ENCODE measurements around the gene TBC1D14.

The TBC1D14 gene

GRCh38 chr4:6916069-6916586, 6.5 kb downstream of the TBC1D14 start:
- Histone ChIP-seq H3K27me3 (ENCODE audit: control insufficient read depth, insufficient read depth, low read length) (no peaks in the 10 kb centered on the region), H3K4me1 (ENCODE audit: control insufficient read depth, insufficient read depth, low read length) (peaks cover 9% of the 10 kb centered on the region), H3K9ac (ENCODE audit: low read length) (no peak overlapping the region), H3K4me3 (ENCODE audit: low read length) (no peak overlapping the region), H3K36me3 (ENCODE audit: control insufficient read depth, insufficient read depth, low read length) (no peaks in the 10 kb centered on the region), H3K27ac (ENCODE audit: low read depth, low read length) (no peak overlapping the region)

GRCh38 chr4:6916587-6917460, 7.2 kb downstream of the TBC1D14 start:
- Histone ChIP-seq H3K27ac (ENCODE audit: low read depth, low read length) (peak overlapping the region; percentile 40), H3K4me1 (ENCODE audit: control insufficient read depth, insufficient read depth, low read length) (peaks cover 9% of the 10 kb centered on the region), H3K27me3 (ENCODE audit: control insufficient read depth, insufficient read depth, low read length) (no peaks in the 10 kb centered on the region), H3K9ac (ENCODE audit: low read length) (peak overlapping the region; percentile 14), H3K4me3 (ENCODE audit: low read length) (peak overlapping the region; percentile 22), H3K36me3 (ENCODE audit: control insufficient read depth, insufficient read depth, low read length) (no peaks in the 10 kb centered on the region)

GRCh38 chr4:6917461-6918271, 8.0 kb downstream of the TBC1D14 start:
- Histone ChIP-seq H3K27me3 (ENCODE audit: control insufficient read depth, insufficient read depth, low read length) (no peaks in the 10 kb centered on the region), H3K36me3 (ENCODE audit: control insufficient read depth, insufficient read depth, low read length) (no peaks in the 10 kb centered on the region), H3K4me3 (ENCODE audit: low read length) (peak overlapping the region; percentile 22), H3K9ac (ENCODE audit: low read length) (peak overlapping the region; percentile 14), H3K4me1 (ENCODE audit: control insufficient read depth, insufficient read depth, low read length) (peaks cover 9% of the 10 kb centered on the region), H3K27ac (ENCODE audit: low read depth, low read length) (no peak overlapping the region)

- Histone ChIP-seq H3K4me1 (ENCODE audit: control insufficient read depth, insufficient read depth, low read length) (peaks cover 9% of the 10 kb centered on the region), H3K27ac (ENCODE audit: low read depth, low read length) (no peak overlapping the region), H3K27me3 (ENCODE audit: control insufficient read depth, insufficient read depth, low read length) (no peaks in the 10 kb centered on the region), H3K4me3 (ENCODE audit: low read length) (no peak overlapping the region), H3K36me3 (ENCODE audit: control insufficient read depth, insufficient read depth, low read length) (no peaks in the 10 kb centered on the region), H3K9ac (ENCODE audit: low read length) (no peak overlapping the region)
Observed at GRCh38 chr4:6918338-6918737, 8.7 kb downstream of the TBC1D14 start.

- Histone ChIP-seq H3K27me3 (ENCODE audit: control insufficient read depth, insufficient read depth, low read length) (no peaks in the 10 kb centered on the region), H3K4me3 (ENCODE audit: low read length) (no peak overlapping the region), H3K36me3 (ENCODE audit: control insufficient read depth, insufficient read depth, low read length) (peaks cover 12% of the 10 kb centered on the region), H3K9ac (ENCODE audit: low read length) (no peak overlapping the region), H3K4me1 (ENCODE audit: control insufficient read depth, insufficient read depth, low read length) (peaks cover 9% of the 10 kb centered on the region), H3K27ac (ENCODE audit: low read depth, low read length) (no peak overlapping the region)
Observed at GRCh38 chr4:6920171-6920570, 10.5 kb downstream of the TBC1D14 start.

GRCh38 chr4:6923507-6923906, 13.9 kb downstream of the TBC1D14 start:
- H3K27ac ChIP-seq (ENCODE audit: low read depth, low read length): no peak overlapping the region
- H3K4me3 ChIP-seq (ENCODE audit: low read length): no peak overlapping the region
- no peaks in the 10 kb centered on the region for H3K4me1 ChIP-seq (ENCODE audit: control insufficient read depth, insufficient read depth, low read length)
- no peaks in the 10 kb centered on the region for H3K27me3 ChIP-seq (ENCODE audit: control insufficient read depth, insufficient read depth, low read length)
- H3K36me3 ChIP-seq (ENCODE audit: control insufficient read depth, insufficient read depth, low read length): peaks cover 17% of the 10 kb centered on the region
- no peak overlapping the region for H3K9ac ChIP-seq (ENCODE audit: low read length)

- Histone ChIP-seq H3K27ac (ENCODE audit: low read depth, low read length) (no peak overlapping the region), H3K4me3 (ENCODE audit: low read length) (no peak overlapping the region), H3K4me1 (ENCODE audit: control insufficient read depth, insufficient read depth, low read length) (no peaks in the 10 kb centered on the region)
Observed at GRCh38 chr4:6924361-6924779, 14.7 kb downstream of the TBC1D14 start.

GRCh38 chr4:6925357-6925836, 15.8 kb downstream of the TBC1D14 start:
- Histone ChIP-seq H3K27me3 (ENCODE audit: control insufficient read depth, insufficient read depth, low read length) (no peaks in the 10 kb centered on the region), H3K9ac (ENCODE audit: low read length) (no peak overlapping the region), H3K27ac (ENCODE audit: low read depth, low read length) (no peak overlapping the region), H3K4me3 (ENCODE audit: low read length) (no peak overlapping the region), H3K4me1 (ENCODE audit: control insufficient read depth, insufficient read depth, low read length) (no peaks in the 10 kb centered on the region), H3K36me3 (ENCODE audit: control insufficient read depth, insufficient read depth, low read length) (peaks cover 17% of the 10 kb centered on the region)

More at GRCh38 chr4:6924361-6924779, 14.7 kb downstream of the TBC1D14 start:
- H3K9ac ChIP-seq (ENCODE audit: low read length): no peak overlapping the region
- H3K27me3 ChIP-seq (ENCODE audit: control insufficient read depth, insufficient read depth, low read length): no peaks in the 10 kb centered on the region
- H3K36me3 ChIP-seq (ENCODE audit: control insufficient read depth, insufficient read depth, low read length): peaks cover 17% of the 10 kb centered on the region

- Histone ChIP-seq H3K27me3 (ENCODE audit: control insufficient read depth, insufficient read depth, low read length) (no peaks in the 10 kb centered on the region), H3K9ac (ENCODE audit: low read length) (no peak overlapping the region), H3K4me3 (ENCODE audit: low read length) (no peak overlapping the region), H3K27ac (ENCODE audit: low read depth, low read length) (no peak overlapping the region), H3K36me3 (ENCODE audit: control insufficient read depth, insufficient read depth, low read length) (peaks cover 17% of the 10 kb centered on the region), H3K4me1 (ENCODE audit: control insufficient read depth, insufficient read depth, low read length) (no peaks in the 10 kb centered on the region)
Observed at GRCh38 chr4:6926081-6926480, 16.5 kb downstream of the TBC1D14 start.

- Histone ChIP-seq H3K27me3 (ENCODE audit: control insufficient read depth, insufficient read depth, low read length) (no peaks in the 10 kb centered on the region), H3K4me1 (ENCODE audit: control insufficient read depth, insufficient read depth, low read length) (no peaks in the 10 kb centered on the region), H3K27ac (ENCODE audit: low read depth, low read length) (peak overlapping the region; percentile 59), H3K36me3 (ENCODE audit: control insufficient read depth, insufficient read depth, low read length) (peaks cover 17% of the 10 kb centered on the region), H3K9ac (ENCODE audit: low read length) (no peak overlapping the region), H3K4me3 (ENCODE audit: low read length) (no peak overlapping the region)
Observed at GRCh38 chr4:6926681-6927478, 17.3 kb downstream of the TBC1D14 start.

GRCh38 chr4:6928081-6928480, 18.5 kb downstream of the TBC1D14 start:
- Histone ChIP-seq H3K27me3 (ENCODE audit: control insufficient read depth, insufficient read depth, low read length) (no peaks in the 10 kb centered on the region), H3K36me3 (ENCODE audit: control insufficient read depth, insufficient read depth, low read length) (peaks cover 17% of the 10 kb centered on the region), H3K27ac (ENCODE audit: low read depth, low read length) (no peak overlapping the region), H3K4me3 (ENCODE audit: low read length) (no peak overlapping the region), H3K9ac (ENCODE audit: low read length) (no peak overlapping the region), H3K4me1 (ENCODE audit: control insufficient read depth, insufficient read depth, low read length) (no peaks in the 10 kb centered on the region)

All from rectal smooth muscle tissue (tissue), 1 donor.